ENCODE measurements around the gene UMODL1.

UMODL1 gene

GRCh38 chr21:42097860-42098454 lies 26.8 kb downstream of the UMODL1 start:
- DNase-seq (ENCODE audit: low read depth, low spot score) = peak; percentile 93

- DNase-seq (ENCODE audit: low read depth, low spot score) = no peak
Measured at GRCh38 chr21:42098957-42099505, 27.9 kb downstream of the UMODL1 start.

GRCh38 chr21:42101246-42101645 lies 30.1 kb downstream of the UMODL1 start:
- no peak for DNase-seq (ENCODE audit: low read depth, low spot score)

- peak; percentile 70 for DNase-seq (ENCODE audit: low read depth, low spot score)
Measured at GRCh38 chr21:42102076-42102475, 31.0 kb downstream of the UMODL1 start.

- no peak for DNase-seq (ENCODE audit: low read depth, low spot score)
Measured at GRCh38 chr21:42102526-42102925, 31.4 kb downstream of the UMODL1 start.

GRCh38 chr21:42102991-42103390 lies 31.9 kb downstream of the UMODL1 start:
- no peak for DNase-seq (ENCODE audit: low read depth, low spot score)

- DNase-seq (ENCODE audit: low read depth, low spot score) = no peak
Measured at GRCh38 chr21:42103843-42104242, 32.7 kb downstream of the UMODL1 start.

- DNase-seq (ENCODE audit: low read depth, low spot score) = no peak
Measured at GRCh38 chr21:42105476-42106315, 34.6 kb downstream of the UMODL1 start.

- DNase-seq (ENCODE audit: low read depth, low spot score) = no peak
Measured at GRCh38 chr21:42106425-42106824, 35.3 kb downstream of the UMODL1 start.

GRCh38 chr21:42107177-42107880 lies 36.2 kb downstream of the UMODL1 start:
- no peak for DNase-seq (ENCODE audit: low read depth, low spot score)

GRCh38 chr21:42107881-42108553 lies 36.9 kb downstream of the UMODL1 start:
- DNase-seq (ENCODE audit: low read depth, low spot score) = peak; percentile 83

- DNase-seq (ENCODE audit: low read depth, low spot score) = no peak
Measured at GRCh38 chr21:42108554-42109340, 37.6 kb downstream of the UMODL1 start.

GRCh38 chr21:42109473-42109872 lies 38.4 kb downstream of the UMODL1 start:
- DNase-seq (ENCODE audit: low read depth, low spot score) = no peak

GRCh38 chr21:42109873-42110525 lies 38.9 kb downstream of the UMODL1 start:
- DNase-seq (ENCODE audit: low read depth, low spot score) = no peak

- DNase-seq (ENCODE audit: low read depth, low spot score) = no peak
Measured at GRCh38 chr21:42110691-42111469, 39.8 kb downstream of the UMODL1 start.

GRCh38 chr21:42111470-42111743 lies 40.3 kb downstream of the UMODL1 start:
- DNase-seq (ENCODE audit: low read depth, low spot score) = no peak

GRCh38 chr21:42111811-42112210 lies 40.7 kb downstream of the UMODL1 start:
- DNase-seq (ENCODE audit: low read depth, low spot score) = no peak

GRCh38 chr21:42112238-42112637 lies 41.1 kb downstream of the UMODL1 start:
- DNase-seq (ENCODE audit: low read depth, low spot score) = no peak

GRCh38 chr21:42112857-42113256 lies 41.7 kb downstream of the UMODL1 start:
- DNase-seq (ENCODE audit: low read depth, low spot score) = peak; percentile 31

- no peak for DNase-seq (ENCODE audit: low read depth, low spot score)
Measured at GRCh38 chr21:42113926-42114409, 42.9 kb downstream of the UMODL1 start.

All from astrocyte of the hippocampus (primary cell).